SK-N-SH (cell line): ENCODE measurements around the gene RERG. TPM values are rescaled to one million over a fixed set of nuclear protein-coding genes. Genes with fewer than 3 reads are reported as not detected.

Source experiments
- CTCF ChIA-PET: fragments of 300-600, 350-600 bp; formaldehyde crosslinking; extraction: SDS; loops from one replicate; lab custom pipeline; 2021; lab: Yijun Ruan, JAX
- POLR2A ChIA-PET: fragments of 350-600 bp; sonication (Branson Sonifier 250); formaldehyde crosslinking; extraction: SDS; loops from one replicate; lab custom pipeline; 2020; ENCODE audit warnings: antibody characterized with exemption, inconsistent platforms; lab: Yijun Ruan, JAX
- DNase-seq: peaks from one replicate; pipeline ENCODE4 v3.0.0; 2012
- H2AFZ ChIP-seq: fragments of 200-600 bp; sonication (generic); 2 replicates; pipeline ENCODE4 v1.8.1; 2016; ENCODE audit warnings: antibody characterized with exemption, mild to moderate bottlenecking, low read depth
- H3F3A ChIP-seq: fragments of 200-600 bp; sonication (generic); replicated peaks from 2 replicates; pipeline ENCODE3; 2016; ENCODE audit warnings: antibody characterized with exemption, mild to moderate bottlenecking; ENCODE audit not compliant: insufficient read depth
- H3K27ac ChIP-seq, 2 experiments: fragments of 200-500 bp in 1 of 2; fragments of 200-600 bp in 1 of 2; sonication (Bioruptor generic) in 1 of 2; sonication (generic), shearing (Covaris generic) in 1 of 2; 2 replicates each; pipeline versions ENCODE4 v1.5.1 to v1.6.1; 2014 to 2016; ENCODE audit warnings: low read depth in 2 of 2, inconsistent platforms in 1 of 2, low read length in 1 of 2, mild to moderate bottlenecking in 1 of 2, mixed read lengths in 1 of 2
- H3K27me3 ChIP-seq: fragments of 200-600 bp; sonication (generic), shearing (Covaris generic); 2 replicates; pipeline ENCODE4 v1.6.1; 2016; ENCODE audit warnings: mixed run types; ENCODE audit not compliant: insufficient read depth
- H3K36me3 ChIP-seq, 2 experiments: fragments of 200-500 bp in 1 of 2; fragments of 200-600 bp in 1 of 2; sonication (Bioruptor generic) in 1 of 2; sonication (generic) in 1 of 2; replicated peaks in 1 of 2; 2 replicates each; pipeline versions ENCODE3 to v1.5.1; 2014 to 2016; ENCODE audit warnings: low read length in 1 of 2, mild to moderate bottlenecking in 1 of 2; ENCODE audit not compliant: insufficient read depth in 2 of 2, control insufficient read depth in 1 of 2
- H3K4me1 ChIP-seq, 2 experiments: fragments of 200-500 bp in 1 of 2; fragments of 200-600 bp in 1 of 2; sonication (Bioruptor generic) in 1 of 2; sonication (generic), shearing (Covaris generic) in 1 of 2; 2 replicates each; pipeline versions ENCODE4 v1.5.1 to v1.6.1; 2014 to 2016; ENCODE audit warnings: low read depth in 1 of 2, low read length in 1 of 2, mixed run types in 1 of 2; ENCODE audit not compliant: insufficient read depth in 2 of 2, control insufficient read depth in 1 of 2
- H3K4me2 ChIP-seq: fragments of 200-600 bp; sonication (generic), shearing (Covaris generic); 2 replicates; pipeline ENCODE4 v1.6.1; 2017; ENCODE audit warnings: mixed run types
- H3K4me3 ChIP-seq, 2 experiments: fragments of 200-500 bp in 1 of 2; fragments of 200-600 bp in 1 of 2; sonication (Bioruptor generic) in 1 of 2; sonication (generic), shearing (Covaris generic) in 1 of 2; 2 replicates each; pipeline versions ENCODE4 v1.5.1 to v1.8.1; 2014 to 2016; ENCODE audit warnings: low read depth in 2 of 2, inconsistent platforms in 1 of 2, low read length in 1 of 2, mild to moderate bottlenecking in 1 of 2, mixed read lengths in 1 of 2, moderate library complexity in 1 of 2
- H3K79me2 ChIP-seq: fragments of 200-600 bp; sonication (generic); 2 replicates; pipeline ENCODE4 v1.8.1; 2017; ENCODE audit warnings: mild to moderate bottlenecking; ENCODE audit not compliant: insufficient read depth
- H3K9ac ChIP-seq: fragments of 200-600 bp; sonication (generic); 2 replicates; pipeline ENCODE4 v1.6.1; 2017; ENCODE audit warnings: mixed run types
- H3K9me2 ChIP-seq: fragments of 200-600 bp; sonication (generic); 2 replicates; pipeline ENCODE4 v1.6.1; 2017; ENCODE audit warnings: mixed run types
- H3K9me3 ChIP-seq: fragments of 200-600 bp; sonication (generic); 2 replicates; pipeline ENCODE4 v1.6.1; 2017; ENCODE audit warnings: mixed run types, mild to moderate bottlenecking, moderate library complexity
- H4K20me1 ChIP-seq: fragments of 200-600 bp; sonication (generic); 2 replicates; pipeline ENCODE4 v1.6.1; 2017; ENCODE audit warnings: mild to moderate bottlenecking, mixed run types; ENCODE audit not compliant: insufficient read depth
- CHD2 ChIP-seq: fragments of 150-350 bp; IDR thresholded peaks from 2 replicates; pipeline ENCODE4 v1.6.1; 2018; ENCODE audit warnings: low read length; ENCODE audit not compliant: partially characterized antibody
- EP300 ChIP-seq, 2 experiments: IDR thresholded peaks; 2 replicates each; pipeline versions ENCODE4 v1.4.0 to v1.6.1; 2012; ENCODE audit warnings: borderline replicate concordance in 1 of 2, low read depth in 1 of 2, low read length in 1 of 2
- EZH2phosphoT487 ChIP-seq: fragments of 200-600 bp; sonication (generic); IDR thresholded peaks from 2 replicates; pipeline ENCODE4 v1.6.1; 2017; ENCODE audit warnings: low read depth, mixed run types, mild to moderate bottlenecking, antibody characterized with exemption, moderate library complexity, borderline replicate concordance
- GABPA ChIP-seq: IDR thresholded peaks from 2 replicates; pipeline ENCODE4 v1.4.0; 2012; ENCODE audit warnings: low read depth, mild to moderate bottlenecking
- MEF2A ChIP-seq: IDR thresholded peaks from 2 replicates; pipeline ENCODE4 v1.4.0; 2012; ENCODE audit warnings: low read depth, borderline replicate concordance
- MXI1 ChIP-seq: IDR thresholded peaks from 2 replicates; pipeline ENCODE4 v1.6.1; 2012; ENCODE audit warnings: mild to moderate bottlenecking, low read depth, low read length, improper control_type of control experiment
- POLR2AphosphoS5 ChIP-seq: IDR thresholded peaks from 2 replicates; pipeline ENCODE4 v1.6.1; 2012; ENCODE audit warnings: low read depth, low read length
- SMC3 ChIP-seq: IDR thresholded peaks from 2 replicates; pipeline ENCODE4 v1.6.1; 2012; ENCODE audit warnings: low read depth, low read length, improper control_type of control experiment
- TEAD4 ChIP-seq: IDR thresholded peaks from 2 replicates; pipeline ENCODE4 v1.4.0; 2012; ENCODE audit warnings: mild to moderate bottlenecking, borderline replicate concordance; ENCODE audit not compliant: insufficient read depth
- WGBS: methylation state at CpG from one replicate; pipeline ENCODE4 v1.1.6; 2017; ENCODE audit warnings: low lambda C conversion rate; 5-methylcytosine and 5-hydroxymethylcytosine counted together
- polyA plus RNA-seq, 3 experiments: library from polyadenylated mRNA; depleted of rRNA; stranded (reverse); fragments of >200 nt; gene quantifications; 2 replicates each; pipeline ENCODE4 v1.2.3, GENCODE V29; 2012
- TF ChIP-seq, protein P1 (sequence below): fragments of 150-350 bp; IDR thresholded peaks from 2 replicates; pipeline ENCODE4 v1.6.1; 2016; ENCODE audit warnings: mild to moderate bottlenecking, low read depth, low read length
- TF ChIP-seq, protein P2 (sequence below): IDR thresholded peaks from 2 replicates; pipeline ENCODE4 v1.6.1; 2012; ENCODE audit warnings: mild to moderate bottlenecking, low read depth, low read length, moderate library complexity

Gene RERG
- polyA plus RNA-seq, 1 of the 3 experiments (the other 2 are of a cell fraction), result 0.49 TPM

DNA sequence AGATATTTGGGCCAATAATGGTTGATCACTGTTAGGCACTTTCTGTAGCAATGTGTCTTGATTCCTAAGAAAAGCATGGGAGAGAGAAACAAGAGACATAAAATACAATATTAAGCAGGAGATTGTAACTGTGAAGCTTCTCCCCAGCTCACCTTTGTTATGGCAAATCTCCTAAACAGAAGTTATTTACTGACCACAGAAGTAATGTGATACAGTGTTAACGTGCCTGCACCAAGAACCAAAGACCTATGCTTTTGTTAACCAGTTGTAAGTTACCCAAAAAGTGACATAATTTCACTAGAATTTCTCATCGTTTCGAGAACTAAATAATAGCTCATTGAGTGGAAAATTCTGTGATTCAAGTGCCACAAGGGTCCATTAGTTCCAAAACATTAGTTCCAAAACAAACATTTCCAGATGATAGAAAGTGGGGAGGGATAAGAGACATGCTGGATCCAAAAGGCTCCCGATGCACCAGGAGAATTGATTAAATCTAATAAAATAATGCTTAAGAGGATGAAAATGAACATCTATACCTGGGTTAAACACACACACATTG is 14.3 kb downstream of the RERG start (continued):
- TF ChIP-seq, protein P1, sequence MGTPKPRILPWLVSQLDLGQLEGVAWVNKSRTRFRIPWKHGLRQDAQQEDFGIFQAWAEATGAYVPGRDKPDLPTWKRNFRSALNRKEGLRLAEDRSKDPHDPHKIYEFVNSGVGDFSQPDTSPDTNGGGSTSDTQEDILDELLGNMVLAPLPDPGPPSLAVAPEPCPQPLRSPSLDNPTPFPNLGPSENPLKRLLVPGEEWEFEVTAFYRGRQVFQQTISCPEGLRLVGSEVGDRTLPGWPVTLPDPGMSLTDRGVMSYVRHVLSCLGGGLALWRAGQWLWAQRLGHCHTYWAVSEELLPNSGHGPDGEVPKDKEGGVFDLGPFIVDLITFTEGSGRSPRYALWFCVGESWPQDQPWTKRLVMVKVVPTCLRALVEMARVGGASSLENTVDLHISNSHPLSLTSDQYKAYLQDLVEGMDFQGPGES, result no peak

DNA sequence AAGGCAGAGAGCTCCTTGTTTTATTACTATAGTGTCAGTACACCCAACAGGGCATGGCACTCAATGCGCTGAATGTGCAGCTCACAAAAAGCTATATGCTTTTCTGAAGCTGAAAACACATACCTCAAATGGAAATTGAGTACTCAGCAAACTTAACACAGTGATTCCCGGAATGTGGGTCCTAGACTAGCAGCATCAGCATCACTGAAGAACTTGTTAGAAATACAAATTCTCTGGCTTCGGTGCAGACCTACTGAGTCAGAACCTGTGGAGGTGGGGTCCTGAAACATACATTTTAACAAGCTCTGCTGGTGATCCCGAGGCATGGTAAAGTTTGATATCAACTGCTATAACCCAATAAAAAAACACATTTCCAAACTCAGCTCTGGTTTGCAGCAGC is 14.9 kb downstream of the RERG start:
- no peaks in the 10 kb centered on the region for H3K9me2 ChIP-seq
- TF ChIP-seq MXI1 (no peak), EP300 (IDR thresholded peaks at IDR 0.05; ENCODE audit: borderline replicate concordance in 1 of 2, low read depth in 1 of 2, low read length in 1 of 2) (no peak), EZH2phosphoT487 (no peak)
- no peaks in the 10 kb centered on the region for H3K27me3 ChIP-seq
- POLR2A ChIA-PET, result no interaction called here
- 18% methylated on average over 4 of the region's 4 CpGs for WGBS
- H4K20me1 ChIP-seq, result no peaks in the 10 kb centered on the region
- H3F3A ChIP-seq, result peaks cover 12% of the 10 kb centered on the region
- H3K9me3 ChIP-seq, result peaks cover 4% of the 10 kb centered on the region; the same call in 1 of the 2 replicates
- no peaks in the 10 kb centered on the region for H3K36me3 ChIP-seq
- no peak overlapping the region for H3K9ac ChIP-seq
- no peak overlapping the region for H3K27ac ChIP-seq
- no peak overlapping the region for H3K4me2 ChIP-seq
- no peak for DNase-seq
- no peaks in the 10 kb centered on the region for H3K79me2 ChIP-seq
- CTCF ChIA-PET, result interaction anchor here (0.5 to 3.8 kb wide), 3 partner anchors 14 to 442 kb away, joined by 3 to 36 read pairs (median 3); partner anchors contain the start of gene RERG
- no peaks in the 10 kb centered on the region for H3K4me1 ChIP-seq
- H3K4me3 ChIP-seq, result no peak overlapping the region
- H2AFZ ChIP-seq, result no peak overlapping the region

DNA sequence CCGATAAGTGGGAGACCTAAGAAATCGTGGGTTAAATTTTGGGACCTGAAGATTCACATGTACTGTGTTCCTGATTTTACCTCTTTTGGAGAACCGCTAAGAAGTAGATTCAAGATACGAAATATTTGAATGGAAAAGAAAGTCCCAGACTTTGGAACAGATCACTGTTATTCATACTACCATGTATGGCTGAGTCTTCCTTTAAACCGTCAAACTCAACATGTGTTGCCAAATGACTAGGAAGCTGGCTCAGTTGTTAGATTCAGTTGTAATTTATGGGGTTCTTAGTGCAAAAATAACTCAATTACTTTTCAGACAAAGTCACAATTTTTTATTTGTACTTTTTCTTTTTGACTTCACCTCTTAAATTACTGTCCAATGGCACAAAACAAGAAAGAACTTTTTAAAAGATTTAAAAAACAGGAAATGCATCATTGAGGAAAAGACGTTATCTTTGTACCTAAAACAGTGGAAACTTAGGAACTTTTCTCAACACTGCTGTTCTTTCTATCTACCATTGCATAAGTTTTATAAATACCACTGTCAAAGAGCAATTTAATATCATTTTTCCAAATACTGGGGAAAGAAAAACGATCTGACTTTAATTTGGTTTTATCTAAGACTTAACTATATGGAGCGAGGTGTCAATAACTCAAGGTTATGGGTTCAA is 15.7 kb downstream of the RERG start:
- TF ChIP-seq TEAD4, result no peak
- Histone ChIP-seq H3K9me2 (no peaks in the 10 kb centered on the region), H3K36me3 (no peaks in the 10 kb centered on the region), H3K9me3 (peaks cover 4% of the 10 kb centered on the region; the same call in 1 of the 2 replicates), H3K4me3 (no peak overlapping the region), H3K4me1 (no peaks in the 10 kb centered on the region), H3K27ac (no peak overlapping the region), H3F3A (peaks cover 12% of the 10 kb centered on the region), H2AFZ (no peak overlapping the region), H4K20me1 (no peaks in the 10 kb centered on the region), H3K4me2 (no peak overlapping the region), H3K79me2 (no peaks in the 10 kb centered on the region), H3K9ac (no peak overlapping the region), H3K27me3 (no peaks in the 10 kb centered on the region)
- ChIA-PET CTCF (interaction anchor here (3.8 kb wide), 1 partner anchor 15 kb away, joined by 36 read pairs; the partner anchor contains the start of gene RERG), POLR2A (no interaction called here)
- WGBS, result 35% methylated on average over 8 of the region's 8 CpGs
- DNase-seq, result no peak

DNA sequence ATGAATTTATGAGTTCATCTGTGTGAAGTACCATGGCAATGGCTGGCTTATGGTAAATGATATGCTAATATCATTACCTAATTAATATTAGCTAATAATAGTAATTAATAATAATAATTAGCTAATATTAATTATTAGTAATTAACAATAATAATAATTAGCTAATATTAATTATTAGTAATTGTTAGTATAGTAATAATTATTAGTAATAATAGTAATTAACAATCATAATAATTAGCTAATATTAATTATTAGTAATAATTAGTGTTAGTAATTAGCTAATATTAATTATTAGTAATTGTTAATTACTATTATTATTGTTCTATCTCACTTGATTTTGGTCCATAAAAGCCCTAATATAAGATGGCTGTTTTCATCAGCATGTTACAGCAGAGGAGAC is 19.8 kb downstream of the RERG start:
- POLR2A ChIA-PET, result no interaction called here

More for the DNA sequence above, 19.8 kb downstream of the RERG start:
- H3K4me2 ChIP-seq, result no peak overlapping the region
- no peak overlapping the region for H3K4me3 ChIP-seq
- H3K27me3 ChIP-seq, result no peaks in the 10 kb centered on the region
- no peaks in the 10 kb centered on the region for H4K20me1 ChIP-seq
- no peak overlapping the region for H2AFZ ChIP-seq
- CTCF ChIA-PET, result interaction anchor here (0.6 to 1.1 kb wide), 3 partner anchors 11 to 19 kb away, joined by 3 to 4 read pairs (median 3); no protein-coding TSS in a partner anchor
- H3K36me3 ChIP-seq, result no peaks in the 10 kb centered on the region
- H3K9me2 ChIP-seq, result no peaks in the 10 kb centered on the region
- no peak for TF ChIP-seq SMC3
- TF ChIP-seq, protein P2, sequence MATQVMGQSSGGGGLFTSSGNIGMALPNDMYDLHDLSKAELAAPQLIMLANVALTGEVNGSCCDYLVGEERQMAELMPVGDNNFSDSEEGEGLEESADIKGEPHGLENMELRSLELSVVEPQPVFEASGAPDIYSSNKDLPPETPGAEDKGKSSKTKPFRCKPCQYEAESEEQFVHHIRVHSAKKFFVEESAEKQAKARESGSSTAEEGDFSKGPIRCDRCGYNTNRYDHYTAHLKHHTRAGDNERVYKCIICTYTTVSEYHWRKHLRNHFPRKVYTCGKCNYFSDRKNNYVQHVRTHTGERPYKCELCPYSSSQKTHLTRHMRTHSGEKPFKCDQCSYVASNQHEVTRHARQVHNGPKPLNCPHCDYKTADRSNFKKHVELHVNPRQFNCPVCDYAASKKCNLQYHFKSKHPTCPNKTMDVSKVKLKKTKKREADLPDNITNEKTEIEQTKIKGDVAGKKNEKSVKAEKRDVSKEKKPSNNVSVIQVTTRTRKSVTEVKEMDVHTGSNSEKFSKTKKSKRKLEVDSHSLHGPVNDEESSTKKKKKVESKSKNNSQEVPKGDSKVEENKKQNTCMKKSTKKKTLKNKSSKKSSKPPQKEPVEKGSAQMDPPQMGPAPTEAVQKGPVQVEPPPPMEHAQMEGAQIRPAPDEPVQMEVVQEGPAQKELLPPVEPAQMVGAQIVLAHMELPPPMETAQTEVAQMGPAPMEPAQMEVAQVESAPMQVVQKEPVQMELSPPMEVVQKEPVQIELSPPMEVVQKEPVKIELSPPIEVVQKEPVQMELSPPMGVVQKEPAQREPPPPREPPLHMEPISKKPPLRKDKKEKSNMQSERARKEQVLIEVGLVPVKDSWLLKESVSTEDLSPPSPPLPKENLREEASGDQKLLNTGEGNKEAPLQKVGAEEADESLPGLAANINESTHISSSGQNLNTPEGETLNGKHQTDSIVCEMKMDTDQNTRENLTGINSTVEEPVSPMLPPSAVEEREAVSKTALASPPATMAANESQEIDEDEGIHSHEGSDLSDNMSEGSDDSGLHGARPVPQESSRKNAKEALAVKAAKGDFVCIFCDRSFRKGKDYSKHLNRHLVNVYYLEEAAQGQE, result no peak
- TF ChIP-seq, protein P1, result no peak
- no peak for TF ChIP-seq POLR2AphosphoS5
- TF ChIP-seq CHD2, result no peak
- TF ChIP-seq GABPA, result no peak
- TF ChIP-seq MEF2A, result no peak
- TF ChIP-seq, all 33 proteins: peak for 0
- no peaks in the 10 kb centered on the region for H3K4me1 ChIP-seq
- no peak for DNase-seq
- no peaks in the 10 kb centered on the region for H3F3A ChIP-seq
- no peaks in the 10 kb centered on the region for H3K79me2 ChIP-seq
- H3K9ac ChIP-seq, result no peak overlapping the region
- no peak overlapping the region for H3K27ac ChIP-seq
- H3K9me3 ChIP-seq, result peaks cover 4% of the 10 kb centered on the region; the same call in 1 of the 2 replicates
